K562 (cell line): ENCODE data around the gene NAT14. TPM values are rescaled to one million over a fixed set of nuclear protein-coding genes. Genes with fewer than 3 reads are reported as not detected.
A peak's percentile ranks its signal among the peaks of the same experiment; 100 is the strongest.

Source experiments
- BACH1 ChIP-seq: fragments of 200-800 bp; sonication (Bioruptor generic); IDR thresholded peaks from 2 replicates; pipeline ENCODE4 v1.6.1; 2016; ENCODE audit warnings: missing genetic modification characterization, missing compliant biosample characterization
- CGGBP1 ChIP-seq: fragments of 250-450 bp; sonication (Bioruptor Pico); IDR thresholded peaks from 2 replicates; pipeline ENCODE4 v1.9.0; 2021; ENCODE audit warnings: mild to moderate bottlenecking
- CREM ChIP-seq: IDR thresholded peaks from 2 replicates; pipeline ENCODE4 v1.6.1; 2014; ENCODE audit warnings: antibody characterized with exemption, low read depth
- E2F4 ChIP-seq: sonication (generic); formaldehyde crosslinking; IDR thresholded peaks from 2 replicates; pipeline ENCODE4 v1.8.0; 2022; ENCODE audit warnings: mild to moderate bottlenecking, low read depth, missing genetic modification reagents
- FOXP1 ChIP-seq: sonication (generic); formaldehyde crosslinking; IDR thresholded peaks from 2 replicates; pipeline ENCODE4 v1.8.0; 2022; ENCODE audit warnings: mild to moderate bottlenecking, missing genetic modification reagents
- GTF2E2 ChIP-seq: fragments of 200-800 bp; sonication (Bioruptor generic); IDR thresholded peaks from 2 replicates; pipeline ENCODE4 v1.6.1; 2016; ENCODE audit warnings: missing genetic modification characterization, missing compliant biosample characterization
- HDAC3 ChIP-seq: fragments of 450-650 bp; IDR thresholded peaks from 2 replicates; pipeline ENCODE4 v1.6.1; 2018; ENCODE audit warnings: borderline replicate concordance, mild to moderate bottlenecking, moderate library complexity; ENCODE audit not compliant: partially characterized antibody
- HINFP ChIP-seq: fragments of 450-650 bp; conservative IDR thresholded peaks from 2 replicates; pipeline ENCODE4 v1.6.1; 2016; ENCODE audit warnings: missing genetic modification characterization, low read depth, mild to moderate bottlenecking, control low read depth, missing compliant biosample characterization
- HIVEP1 ChIP-seq: fragments of 250-450 bp; sonication (Bioruptor Pico); IDR thresholded peaks from 2 replicates; pipeline ENCODE4 v1.4.0; 2020; ENCODE audit warnings: mild to moderate bottlenecking
- PCBP1 ChIP-seq: fragments of 200-400 bp; formaldehyde crosslinking; IDR thresholded peaks from 2 replicates; pipeline ENCODE4 v1.6.1; 2018; ENCODE audit warnings: mild to moderate bottlenecking, low read depth, low read length; ENCODE audit not compliant: poor library complexity, severe bottlenecking
- RBFOX2 ChIP-seq: fragments of 200-400 bp; formaldehyde crosslinking; IDR thresholded peaks from 2 replicates; pipeline ENCODE4 v1.6.1; 2017; ENCODE audit warnings: low read depth, mild to moderate bottlenecking, low read length, moderate library complexity
- RHOXF2B ChIP-seq: fragments of 250-450 bp; sonication (Bioruptor Pico); conservative IDR thresholded peaks from 2 replicates; pipeline ENCODE4 v1.5.1; 2021
- SIN3B ChIP-seq: fragments of 450-650 bp; IDR thresholded peaks from 2 replicates; pipeline ENCODE4 v1.6.1; 2017; ENCODE audit warnings: low read depth, mild to moderate bottlenecking, moderate library complexity
- THAP7 ChIP-seq: fragments of 250-450 bp; sonication (Bioruptor Pico); IDR thresholded peaks from 2 replicates; pipeline ENCODE4 v1.5.0; 2021
- TSHZ1 ChIP-seq: fragments of 250-450 bp; sonication (Bioruptor Pico); IDR thresholded peaks from 2 replicates; pipeline ENCODE4 v1.4.0; 2020; ENCODE audit warnings: mild to moderate bottlenecking, moderate library complexity
- ZFP36 ChIP-seq: fragments of 150-350 bp; IDR thresholded peaks from 2 replicates; pipeline ENCODE4 v1.6.1; 2018; ENCODE audit warnings: low read length, low read depth; ENCODE audit not compliant: partially characterized antibody
- ZNF583 ChIP-seq: fragments of 250-450 bp; sonication (Bioruptor Pico); IDR thresholded peaks from 2 replicates; pipeline ENCODE4 v1.4.0; 2020
- ZNF589 ChIP-seq: fragments of 200-800 bp; sonication (Bioruptor generic); IDR thresholded peaks from 2 replicates; pipeline ENCODE4 v1.6.1; 2016; ENCODE audit warnings: low read depth, missing genetic modification characterization, missing compliant biosample characterization
- ZNF76 ChIP-seq: fragments of 250-450 bp; sonication (Bioruptor Pico); IDR thresholded peaks from 2 replicates; pipeline ENCODE4 v1.4.0; 2020; ENCODE audit warnings: mild to moderate bottlenecking, moderate library complexity, borderline replicate concordance
- polyA plus RNA-seq, 8 experiments: library from polyadenylated mRNA; depleted of rRNA in 4 of 8; stranded (reverse) in 5 of 8; unstranded in 3 of 8; fragments of >200 nt; fragmentation: Nextera tagmentation in 2 of 8; fragmentation: Illumina TruSeq in 1 of 8; extraction: Ambion mirVana in 2 of 8; extraction: Trizol in 1 of 8; gene quantifications; 2 replicates each; pipeline versions ENCODE4 v1.2.1 to v1.2.3, GENCODE V29; 2011 to 2014; ENCODE audit warnings: inconsistent platforms in 1 of 8, missing spikeins in 1 of 8
- total RNA-seq, 7 experiments: library from RNA; depleted of rRNA in 6 of 7; stranded (reverse); fragments of >200 nt in 6 of 7; fragmentation: Illumina TruSeq in 2 of 7; extraction: Trizol in 2 of 7; gene quantifications; 2 replicates each; pipeline versions ENCODE4 v1.2.1 to v1.2.3, GENCODE V29; 2011 to 2021; ENCODE audit warnings: low replicate concordance in 1 of 7

The NAT14 gene
- total and polyA plus RNA-seq, 9 of the 15 experiments (the other 6 are each of a cell fraction or from before 2014, with no cell fraction given) = 2.4 to 77.0 (median 26.7) TPM

GRCh38 chr19:55461259-55461973, 23.6 kb upstream of the NAT14 start, which contains the start of gene ISOC2 (continued):
- TF ChIP-seq E2F4 (CRISPR knock-in tag) = 0 out of 2 replicates have a peak, but pooled peaks have one; percentile 32
- no peak for TF ChIP-seq THAP7
- no peak for TF ChIP-seq HIVEP1
- TF ChIP-seq RBFOX2 = peak; percentile 96
- peak; percentile 92 for TF ChIP-seq FOXP1 (CRISPR knock-in tag)
- TF ChIP-seq ZFP36 = no peak
- TF ChIP-seq CGGBP1 (CRISPR knock-in tag) = no peak
- TF ChIP-seq HINFP (tag) = peak; percentile 37; the same call in 1 of the 2 replicates
- 0 out of 2 replicates have a peak, but pooled peaks have one; percentile 45 for TF ChIP-seq ZNF583
- TF ChIP-seq CREM = peak; percentile 83
- no peak for TF ChIP-seq HDAC3
- no peak for TF ChIP-seq BACH1 (tag)
- no peak for TF ChIP-seq ZNF589
- no peak; the same call in 1 of the 2 replicates for TF ChIP-seq GTF2E2 (tag)
- 0 out of 2 replicates have a peak, but pooled peaks have one; percentile 69 for TF ChIP-seq RHOXF2B (CRISPR knock-in tag)
- no peak for TF ChIP-seq TSHZ1 (CRISPR knock-in tag)
- TF ChIP-seq ZNF76 (CRISPR knock-in tag) = peak; percentile 56; the same call in 1 of the 2 replicates
- peak; percentile 89 for TF ChIP-seq PCBP1
- TF ChIP-seq SIN3B = peak; percentile 76
